HL-60 (cell line): ENCODE measurements around the gene ADIPOR2.

Source experiments
- DNase-seq, 2 experiments: peaks; one replicate each; pipeline ENCODE4 v3.0.0-alpha.2; 2010 to 2020; ENCODE audit warnings: low read depth in 1 of 2, low spot score in 1 of 2
- H3K27ac ChIP-seq: fragments of 250-450 bp; sonication (Bioruptor Pico); replicated peaks from 2 replicates; pipeline ENCODE4 v1.5.1; 2020; ENCODE audit warnings: mild to moderate bottlenecking, moderate library complexity
- H3K27me3 ChIP-seq: fragments of 250-450 bp; sonication (Bioruptor Pico); 2 replicates; pipeline ENCODE4 v1.5.1; 2021; ENCODE audit warnings: mild to moderate bottlenecking, moderate library complexity; ENCODE audit not compliant: insufficient read depth, poor library complexity, severe bottlenecking
- H3K4me3 ChIP-seq: replicated peaks from 2 replicates; pipeline ENCODE4 v1.5.1; 2011; ENCODE audit warnings: mild to moderate bottlenecking, control low read depth, low read length; ENCODE audit not compliant: insufficient read depth
- CTCF ChIP-seq: IDR thresholded peaks from one replicate; pipeline ENCODE4 v1.5.1; 2011; ENCODE audit warnings: low read length, control low read depth, inconsistent platforms; ENCODE audit not compliant: insufficient read depth
- GABPA ChIP-seq: IDR thresholded peaks from 2 replicates; pipeline ENCODE4 v1.6.1; 2012; ENCODE audit warnings: low read depth
- POLR2AphosphoS5 ChIP-seq: IDR thresholded peaks from 2 replicates; pipeline ENCODE4 v1.6.1; 2012; ENCODE audit warnings: low read depth
- REST ChIP-seq: IDR thresholded peaks from 2 replicates; pipeline ENCODE4 v1.6.1; 2012; ENCODE audit warnings: low read depth; ENCODE audit not compliant: insufficient replicate concordance
- SPI1 ChIP-seq: IDR thresholded peaks from 2 replicates; pipeline ENCODE4 v1.6.1; 2012; ENCODE audit warnings: low read depth, mild to moderate bottlenecking, borderline replicate concordance

The ADIPOR2 gene

GRCh38 chr12:1791104-1791841 lies 100.4 kb downstream of the ADIPOR2 start:
- Histone ChIP-seq H3K27me3 (no peaks in the 10 kb centered on the region), H3K27ac (no peak overlapping the region), H3K4me3 (no peak overlapping the region)
- DNase-seq = peak in 1 of 2 experiments; percentile 76
- no peak for TF ChIP-seq POLR2AphosphoS5
- peak; percentile 74 for TF ChIP-seq CTCF
- no peak for TF ChIP-seq REST
- no peak for TF ChIP-seq GABPA
- no peak for TF ChIP-seq SPI1

GRCh38 chr12:1792406-1792805 lies 101.5 kb downstream of the ADIPOR2 start:
- no peak for DNase-seq
- TF ChIP-seq POLR2AphosphoS5 = no peak
- TF ChIP-seq SPI1 = no peak
- Histone ChIP-seq H3K4me3 (no peak overlapping the region), H3K27ac (no peak overlapping the region), H3K27me3 (no peaks in the 10 kb centered on the region)

- DNase-seq = no peak
- H3K27me3 ChIP-seq = no peaks in the 10 kb centered on the region
Observed at GRCh38 chr12:1793426-1794210, 102.7 kb downstream of the ADIPOR2 start.

More at GRCh38 chr12:1793426-1794210, 102.7 kb downstream of the ADIPOR2 start:
- no peak overlapping the region for H3K4me3 ChIP-seq
- TF ChIP-seq POLR2AphosphoS5 = no peak
- TF ChIP-seq CTCF = no peak
- TF ChIP-seq SPI1 = no peak
- no peak for TF ChIP-seq REST
- no peak for TF ChIP-seq GABPA
- no peak overlapping the region for H3K27ac ChIP-seq
